Activated CD8-positive, alpha-beta memory T cell treated with anti-CD3 and anti-CD28 coated beads, Interleukin-2, amount 50 U/mL, for 48 hours (primary cell): ENCODE measurements around the gene SH3BP4.
"Not testable (repeated sequence)": the region's sequence is repeated elsewhere in the genome, so short reads cannot be mapped to it uniquely, and the experiment has no call there.

Experiments used
- DNase-seq: peaks from one replicate; pipeline ENCODE4 v3.0.0-alpha.2; 2020

Gene SH3BP4

GRCh38 chr2:235044501-235045271 is 92.9 kb downstream of the SH3BP4 start:
- DNase-seq, result no peak

- DNase-seq, result no peak
Observed at GRCh38 chr2:235045336-235045972, 93.6 kb downstream of the SH3BP4 start.

GRCh38 chr2:235045973-235046343 is 94.1 kb downstream of the SH3BP4 start:
- DNase-seq, result no peak

GRCh38 chr2:235046589-235046988 is 94.8 kb downstream of the SH3BP4 start:
- DNase-seq, result no peak

GRCh38 chr2:235047171-235048160 is 95.6 kb downstream of the SH3BP4 start:
- no peak for DNase-seq

GRCh38 chr2:235048549-235048948 is 96.7 kb downstream of the SH3BP4 start:
- no peak for DNase-seq

- no peak for DNase-seq
Observed at GRCh38 chr2:235049069-235049468, 97.3 kb downstream of the SH3BP4 start.

- no peak for DNase-seq
Observed at GRCh38 chr2:235049719-235050118, 97.9 kb downstream of the SH3BP4 start.

GRCh38 chr2:235050980-235051351 is 99.1 kb downstream of the SH3BP4 start:
- no peak for DNase-seq

- DNase-seq, result no peak
Observed at GRCh38 chr2:235051436-235052260, 99.8 kb downstream of the SH3BP4 start.

- DNase-seq, result no peak
Observed at GRCh38 chr2:235052514-235053354, 100.9 kb downstream of the SH3BP4 start.

- no peak for DNase-seq
Observed at GRCh38 chr2:235053651-235054050, 101.8 kb downstream of the SH3BP4 start.

GRCh38 chr2:235054475-235054874 is 102.7 kb downstream of the SH3BP4 start:
- DNase-seq, result no peak

GRCh38 chr2:235054919-235055318 is 103.1 kb downstream of the SH3BP4 start:
- DNase-seq, result no peak

GRCh38 chr2:235055891-235056516 is 104.2 kb downstream of the SH3BP4 start:
- DNase-seq, result no peak

- DNase-seq, result no peak
Observed at GRCh38 chr2:235056768-235057167, 105.0 kb downstream of the SH3BP4 start.

- DNase-seq, result not testable (repeated sequence)
Observed at GRCh38 chr2:235057616-235058015, 105.8 kb downstream of the SH3BP4 start.

GRCh38 chr2:235059161-235059560 is 107.3 kb downstream of the SH3BP4 start:
- no peak for DNase-seq

- no peak for DNase-seq
Observed at GRCh38 chr2:235061656-235062055, 109.8 kb downstream of the SH3BP4 start.

GRCh38 chr2:235063471-235063961 is 111.7 kb downstream of the SH3BP4 start:
- DNase-seq, result no peak

- DNase-seq, result no peak
Observed at GRCh38 chr2:235064976-235065375, 113.2 kb downstream of the SH3BP4 start.
